B cell (primary cell): ENCODE results near the gene FAR2. TPM values are rescaled to one million over a fixed set of nuclear protein-coding genes. Genes with fewer than 3 reads are reported as not detected.

Experiments
- ATAC-seq: fragments of 200-7000 bp; cut with Tn5 transposase; one replicate; pipeline ENCODE4 v1.10.0; 2021; ENCODE audit warnings: low read depth, mild to moderate bottlenecking, moderate number of reproducible peaks, moderate library complexity
- CTCF ChIA-PET: fragments of 350-600 bp; sonication (Branson Sonifier 250); formaldehyde crosslinking; loops from one replicate; lab custom pipeline; 2021; ENCODE audit warnings: antibody characterized with exemption, inconsistent platforms; lab: Charles Lee
- POLR2A ChIA-PET: fragments of 350-600 bp; sonication (Branson Sonifier 250); formaldehyde crosslinking; loops from one replicate; lab custom pipeline; 2021; ENCODE audit warnings: antibody characterized with exemption; lab: Charles Lee
- DNase-seq: peaks from one replicate; pipeline ENCODE4 v3.0.0; 2013
- H2AFZ ChIP-seq: 2 replicates; pipeline ENCODE4 v1.6.1; 2012; ENCODE audit warnings: mild to moderate bottlenecking, low read depth, low read length; ENCODE audit not compliant: insufficient read depth, poor library complexity, severe bottlenecking
- H3K27ac ChIP-seq, 2 donors: 1 replicate in 1 of 2; 2 replicates in 1 of 2; pipeline ENCODE4 v1.5.1; 2012 to 2013; ENCODE audit warnings: low read length in 2 of 2, mild to moderate bottlenecking in 2 of 2, moderate library complexity in 1 of 2
- H3K27me3 ChIP-seq, 4 experiments: fragments of 200-600 bp in 1 of 4; sonication (generic) in 1 of 4; replicated peaks in 1 of 4; 1 replicate in 2 of 4; 2 replicates in 2 of 4; pipeline versions ENCODE4 v1.6.1 to v1.7.0; 2013 to 2016; ENCODE audit warnings: low read length in 3 of 4, mild to moderate bottlenecking in 2 of 4, mixed read lengths in 1 of 4, moderate library complexity in 1 of 4; ENCODE audit not compliant: insufficient read depth in 4 of 4, control insufficient read depth in 3 of 4; ENCODE audit errors: control extremely low read depth in 1 of 4
- H3K36me3 ChIP-seq, 2 experiments: replicated peaks in 1 of 2; 1 replicate in 1 of 2; 2 replicates in 1 of 2; pipeline versions ENCODE4 v1.6.1 to v1.7.1; 2013; ENCODE audit warnings: low read length in 1 of 2; ENCODE audit not compliant: insufficient read depth in 2 of 2, control insufficient read depth in 1 of 2; ENCODE audit errors: control extremely low read depth in 1 of 2, extremely low read depth in 1 of 2
- H3K4me1 ChIP-seq, 2 donors: fragments of 200-600 bp in 1 of 2; sonication (generic) in 1 of 2; 1 replicate in 1 of 2; 2 replicates in 1 of 2; pipeline versions ENCODE4 v1.5.1 to v1.6.1; 2013 to 2017; ENCODE audit warnings: low read length in 2 of 2; ENCODE audit not compliant: control insufficient read depth in 2 of 2, insufficient read depth in 2 of 2
- H3K4me2 ChIP-seq: replicated peaks from 2 replicates; pipeline ENCODE3; 2012; ENCODE audit warnings: mild to moderate bottlenecking, low read depth, low read length; ENCODE audit not compliant: poor library complexity, severe bottlenecking
- H3K4me3 ChIP-seq, 5 experiments: fragments of 200-600 bp in 1 of 5; sonication (generic) in 1 of 5; 1 replicate in 3 of 5; 2 replicates in 2 of 5; pipeline versions ENCODE4 v1.5.1 to v1.7.0; 2011 to 2016; ENCODE audit warnings: low read length in 4 of 5, mild to moderate bottlenecking in 4 of 5, low read depth in 2 of 5, control low read depth in 1 of 5, moderate library complexity in 1 of 5; ENCODE audit not compliant: insufficient read depth in 1 of 5; ENCODE audit errors: control extremely low read depth in 1 of 5, extremely low read depth in 1 of 5
- H3K79me2 ChIP-seq: fragments of 200-600 bp; sonication (generic); one replicate; pipeline ENCODE4 v1.6.0; 2016; ENCODE audit warnings: low read length; ENCODE audit not compliant: control insufficient read depth, insufficient read depth
- H3K9ac ChIP-seq: fragments of 200-600 bp; sonication (generic); 2 replicates; pipeline ENCODE4 v1.6.1; 2017; ENCODE audit warnings: mild to moderate bottlenecking, low read length, moderate library complexity
- H3K9me3 ChIP-seq, 3 donors: one replicate each; pipeline versions ENCODE4 v1.6.1 to v1.7.1; 2013; ENCODE audit warnings: low read length in 2 of 3; ENCODE audit not compliant: control insufficient read depth in 2 of 3, insufficient read depth in 1 of 3; ENCODE audit errors: control extremely low read depth in 1 of 3
- H4K20me1 ChIP-seq: 2 replicates; pipeline ENCODE4 v1.6.0; 2012; ENCODE audit warnings: mild to moderate bottlenecking, low read length; ENCODE audit not compliant: insufficient read depth, control insufficient read depth, poor library complexity, severe bottlenecking
- H3K27ac Mint-ChIP-seq: one replicate; pipeline ENCODE4 v1.8.0; 2021; ENCODE audit warnings: mixed read lengths
- H3K27me3 Mint-ChIP-seq: one replicate; pipeline ENCODE4 v1.8.0; 2021; ENCODE audit warnings: mixed read lengths
- H3K4me1 Mint-ChIP-seq: one replicate; pipeline ENCODE4 v1.8.0; 2021; ENCODE audit warnings: mixed read lengths
- H3K4me3 Mint-ChIP-seq: one replicate; pipeline ENCODE4 v1.8.0; 2021; ENCODE audit warnings: mixed read lengths
- H3K9me3 Mint-ChIP-seq: one replicate; pipeline ENCODE4 v1.8.0; 2022; ENCODE audit warnings: mixed read lengths; ENCODE audit not compliant: insufficient read depth
- CTCF ChIP-seq: fragments of 200-600 bp; IDR thresholded peaks from one replicate; pipeline ENCODE4 v1.8.0; 2022; ENCODE audit warnings: antibody characterized with exemption, mild to moderate bottlenecking
- EZH2 ChIP-seq: IDR thresholded peaks from 2 replicates; pipeline ENCODE4 v1.6.1; 2012; ENCODE audit warnings: borderline replicate concordance, low read depth, mild to moderate bottlenecking, moderate library complexity, low read length; ENCODE audit not compliant: insufficient read depth, poor library complexity, severe bottlenecking
- WGBS: methylation state at CpG from one replicate; pipeline ENCODE4 v1.1.5; 2013; ENCODE audit warnings: missing lambda C conversion rate; ENCODE audit not compliant: insufficient coverage; 5-methylcytosine and 5-hydroxymethylcytosine counted together
- intact Hi-C: fragments of 100-400 bp; cut with micrococcal nuclease; formaldehyde crosslinking; loops from one replicate; pipeline ENCODE4 v1.10.0; 2022
- polyA plus RNA-seq: library from polyadenylated mRNA; depleted of rRNA; stranded (reverse); fragments of >200 nt; gene quantifications from 2 replicates; pipeline ENCODE4 v1.2.3, GENCODE V29; 2012
- total RNA-seq, 2 donors: library from RNA; stranded (reverse); fragments of 120-200 nt in 1 of 2; gene quantifications; 1 replicate in 1 of 2; 2 replicates in 1 of 2; pipeline versions ENCODE4 v1.2.3 to v1.2.4, GENCODE V29; 2013 to 2022

Gene FAR2
- total and polyA plus RNA-seq, 2 donors (not counting 1 experiment from before 2014, with no cell fraction given), result 0.39 TPM; not detected in 1

GRCh38 chr12:29306266-29306665, 157.2 kb downstream of the FAR2 start:
- intact Hi-C loops, result loop anchor here (5.0 kb wide), 1 partner anchor 1501 kb away; no protein-coding TSS in a partner anchor
- TF ChIP-seq EZH2, result no peak
- H3K79me2 ChIP-seq, result no peaks in the 10 kb centered on the region
- H2AFZ ChIP-seq, result no peak overlapping the region
- no peaks in the 10 kb centered on the region for H3K9me3 ChIP-seq
- no peak overlapping the region for H3K9ac ChIP-seq
- WGBS, result no CpG with 5 or more reads among the region's 2 CpGs
- no peak overlapping the region for H3K4me2 ChIP-seq
- no peak overlapping the region for H3K27ac Mint-ChIP-seq
- H3K4me1 ChIP-seq, result no peaks in the 10 kb centered on the region
- H3K27me3 Mint-ChIP-seq, result no peaks in the 10 kb centered on the region
- H3K27ac ChIP-seq, result no peak overlapping the region
- no peak for DNase-seq
- CTCF ChIA-PET, result no interaction called here
- POLR2A ChIA-PET, result no interaction called here
- no peaks in the 10 kb centered on the region for H4K20me1 ChIP-seq
- no peaks in the 10 kb centered on the region for H3K36me3 ChIP-seq
- no peak for ATAC-seq
- no peaks in the 10 kb centered on the region for H3K9me3 Mint-ChIP-seq
- no peak overlapping the region for H3K4me3 ChIP-seq
- no peaks in the 10 kb centered on the region for H3K4me1 Mint-ChIP-seq
- H3K4me3 Mint-ChIP-seq, result no peak overlapping the region
- no peaks in the 10 kb centered on the region for H3K27me3 ChIP-seq

DNA sequence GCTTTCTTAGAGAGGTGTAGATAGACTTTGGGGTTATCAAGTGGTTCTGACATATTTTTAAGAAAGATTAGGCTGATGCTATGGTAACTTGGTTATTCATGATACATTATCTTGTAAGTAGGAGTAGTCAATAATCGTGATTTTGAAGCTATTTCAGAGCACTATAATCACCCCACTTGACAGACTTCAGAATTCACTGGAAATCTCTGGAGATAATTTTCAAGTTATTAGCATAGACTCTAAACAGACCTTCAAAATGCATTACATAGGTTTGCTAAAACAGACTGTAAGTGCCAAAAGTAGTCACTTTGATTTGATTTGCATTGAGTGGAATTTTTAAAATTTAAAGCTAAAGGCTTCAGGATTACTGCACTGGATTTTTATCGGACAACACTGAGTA, 157.6 kb downstream of the FAR2 start:
- Mint-ChIP-seq H3K27ac (no peak overlapping the region), H3K27me3 (no peaks in the 10 kb centered on the region), H3K9me3 (no peaks in the 10 kb centered on the region), H3K4me3 (no peak overlapping the region), H3K4me1 (no peaks in the 10 kb centered on the region)
- Histone ChIP-seq H3K4me3 (no peak overlapping the region), H3K27me3 (no peaks in the 10 kb centered on the region), H2AFZ (no peak overlapping the region), H3K9ac (no peak overlapping the region), H3K4me1 (no peaks in the 10 kb centered on the region), H3K36me3 (no peaks in the 10 kb centered on the region), H3K27ac (no peak overlapping the region), H4K20me1 (no peaks in the 10 kb centered on the region), H3K4me2 (no peak overlapping the region), H3K79me2 (no peaks in the 10 kb centered on the region), H3K9me3 (no peaks in the 10 kb centered on the region)
- ChIA-PET POLR2A (no interaction called here), CTCF (interaction anchor here (1.2 kb wide), 1 partner anchor 9 kb away, joined by 3 read pairs; no protein-coding TSS in a partner anchor)
- ATAC-seq, result no peak
- TF ChIP-seq EZH2 (no peak), CTCF (no peak)
- intact Hi-C loops, result loop anchor here (5.0 kb wide), 1 partner anchor 1501 kb away; no protein-coding TSS in a partner anchor
- DNase-seq, result no peak
- WGBS, result no CpG with 5 or more reads among the region's 2 CpGs
